ENCODE measurements around the gene NUDCD2. TPM values are rescaled to one million over a fixed set of nuclear protein-coding genes. Genes with fewer than 3 reads are reported as not detected.

The NUDCD2 gene
- total RNA-seq, 1 donor from 2014 or later, result 15.9 TPM

GRCh38 chr5:163407034-163407655, 52.8 kb downstream of the NUDCD2 start:
- no peak for FAIRE-seq

GRCh38 chr5:163404364-163405173, 55.3 kb downstream of the NUDCD2 start:
- no peak overlapping the region for H3K9ac ChIP-seq (ENCODE audit: low read length)
- no peaks in the 10 kb centered on the region for H3K27me3 Mint-ChIP-seq (ENCODE audit: low read depth, unreplicated experiment)
- no peaks in the 10 kb centered on the region for H3K27me3 ChIP-seq (ENCODE audit: insufficient read depth, low read length)
- H2AFZ ChIP-seq (ENCODE audit: low read depth, low read length), result no peak overlapping the region
- H3K9me3 ChIP-seq (ENCODE audit: insufficient read depth, low read depth, low read length), result no peaks in the 10 kb centered on the region
- FAIRE-seq (no peak), DNase-seq (ENCODE audit: low read depth) (no peak)
- no peak overlapping the region for H3K27ac Mint-ChIP-seq (ENCODE audit: unreplicated experiment)
- no peaks in the 10 kb centered on the region for H3K36me3 ChIP-seq (ENCODE audit: insufficient read depth, low read length)
- H4K20me1 ChIP-seq (ENCODE audit: insufficient read depth, low read length), result no peaks in the 10 kb centered on the region
- no peaks in the 10 kb centered on the region for H3K36me3 Mint-ChIP-seq (ENCODE audit: low read depth, unreplicated experiment)
- no peaks in the 10 kb centered on the region for H3K79me2 ChIP-seq (ENCODE audit: insufficient read depth, low read length)
- no peaks in the 10 kb centered on the region for H3K4me1 ChIP-seq (ENCODE audit: insufficient read depth, low read length)
- no peak overlapping the region for H3K4me3 ChIP-seq (ENCODE audit: insufficient read depth, low read depth, low read length)
- peaks cover 12% of the 10 kb centered on the region for H3K4me1 Mint-ChIP-seq (ENCODE audit: low read depth, unreplicated experiment)
- TF ChIP-seq EZH2 (IDR thresholded peaks at IDR 0.05; ENCODE audit: insufficient read depth, low read length) (no peak), CTCF (IDR thresholded peaks at IDR 0.05; ENCODE audit: insufficient read depth, low read depth, low read length) (no peak)
- H3K4me3 Mint-ChIP-seq (ENCODE audit: unreplicated experiment), result no peak overlapping the region
- H3K27ac ChIP-seq (ENCODE audit: low read depth, low read length), result no peak overlapping the region
- H3K9me3 Mint-ChIP-seq (ENCODE audit: unreplicated experiment), result no peaks in the 10 kb centered on the region
- no peak overlapping the region for H3K4me2 ChIP-seq (ENCODE audit: low read length)

More at GRCh38 chr5:163407034-163407655, 52.8 kb downstream of the NUDCD2 start:
- peaks cover 12% of the 10 kb centered on the region for H3K4me1 Mint-ChIP-seq (ENCODE audit: low read depth, unreplicated experiment)
- TF ChIP-seq EZH2 (IDR thresholded peaks at IDR 0.05; ENCODE audit: insufficient read depth, low read length), result no peak
- no peak for TF ChIP-seq CTCF (IDR thresholded peaks at IDR 0.05; ENCODE audit: insufficient read depth, low read depth, low read length)
- peak overlapping the region; percentile 11 for H3K4me2 ChIP-seq (ENCODE audit: low read length)
- no peaks in the 10 kb centered on the region for H3K79me2 ChIP-seq (ENCODE audit: insufficient read depth, low read length)
- no peaks in the 10 kb centered on the region for H3K36me3 Mint-ChIP-seq (ENCODE audit: low read depth, unreplicated experiment)
- H3K27me3 Mint-ChIP-seq (ENCODE audit: low read depth, unreplicated experiment), result no peaks in the 10 kb centered on the region
- no peak overlapping the region for H3K9ac ChIP-seq (ENCODE audit: low read length)
- H2AFZ ChIP-seq (ENCODE audit: low read depth, low read length), result no peak overlapping the region
- H3K4me3 Mint-ChIP-seq (ENCODE audit: unreplicated experiment), result no peak overlapping the region
- no peaks in the 10 kb centered on the region for H4K20me1 ChIP-seq (ENCODE audit: insufficient read depth, low read length)
- no peak overlapping the region for H3K4me3 ChIP-seq (ENCODE audit: insufficient read depth, low read depth, low read length)
- no peaks in the 10 kb centered on the region for H3K36me3 ChIP-seq (ENCODE audit: insufficient read depth, low read length)
- H3K27ac ChIP-seq (ENCODE audit: low read depth, low read length), result no peak overlapping the region
- H3K9me3 Mint-ChIP-seq (ENCODE audit: unreplicated experiment), result peaks cover 2% of the 10 kb centered on the region
- DNase-seq (ENCODE audit: low read depth), result peak; percentile 64
- peak overlapping the region; percentile 87 for H3K27ac Mint-ChIP-seq (ENCODE audit: unreplicated experiment)
- no peaks in the 10 kb centered on the region for H3K4me1 ChIP-seq (ENCODE audit: insufficient read depth, low read length)
- no peaks in the 10 kb centered on the region for H3K9me3 ChIP-seq (ENCODE audit: insufficient read depth, low read depth, low read length)
- no peaks in the 10 kb centered on the region for H3K27me3 ChIP-seq (ENCODE audit: insufficient read depth, low read length)

- no peaks in the 10 kb centered on the region for H3K27me3 ChIP-seq (ENCODE audit: insufficient read depth, low read length)
- Mint-ChIP-seq H3K4me3 (ENCODE audit: unreplicated experiment) (no peak overlapping the region), H3K4me1 (ENCODE audit: low read depth, unreplicated experiment) (no peaks in the 10 kb centered on the region), H3K36me3 (ENCODE audit: low read depth, unreplicated experiment) (no peaks in the 10 kb centered on the region), H3K27me3 (ENCODE audit: low read depth, unreplicated experiment) (no peaks in the 10 kb centered on the region), H3K9me3 (ENCODE audit: unreplicated experiment) (no peaks in the 10 kb centered on the region), H3K27ac (ENCODE audit: unreplicated experiment) (no peak overlapping the region)
- H3K9me3 ChIP-seq (ENCODE audit: insufficient read depth, low read depth, low read length), result no peaks in the 10 kb centered on the region
- no peaks in the 10 kb centered on the region for H3K79me2 ChIP-seq (ENCODE audit: insufficient read depth, low read length)
- H3K4me3 ChIP-seq (ENCODE audit: insufficient read depth, low read depth, low read length), result no peak overlapping the region
- H3K4me2 ChIP-seq (ENCODE audit: low read length), result no peak overlapping the region
- no peaks in the 10 kb centered on the region for H4K20me1 ChIP-seq (ENCODE audit: insufficient read depth, low read length)
- H3K4me1 ChIP-seq (ENCODE audit: insufficient read depth, low read length), result no peaks in the 10 kb centered on the region
- no peak overlapping the region for H3K9ac ChIP-seq (ENCODE audit: low read length)
- H3K36me3 ChIP-seq (ENCODE audit: insufficient read depth, low read length), result no peaks in the 10 kb centered on the region
- no peak for TF ChIP-seq CTCF (IDR thresholded peaks at IDR 0.05; ENCODE audit: insufficient read depth, low read depth, low read length)
- FAIRE-seq (no peak), DNase-seq (ENCODE audit: low read depth) (no peak)
- no peak overlapping the region for H3K27ac ChIP-seq (ENCODE audit: low read depth, low read length)
- H2AFZ ChIP-seq (ENCODE audit: low read depth, low read length), result no peak overlapping the region
These were observed 57.9 kb downstream of the NUDCD2 start for GRCh38 chr5:163402007-163402406.
